GM21737 (cell line): ENCODE measurements around the gene LIAS.
A peak's percentile ranks its signal among the peaks of the same experiment; 100 is the strongest.
"Not testable (repeated sequence)": the region's sequence is repeated elsewhere in the genome, so short reads cannot be mapped to it uniquely, and the experiment has no call there.

Experiments
- ATAC-seq: cut with Tn5 transposase; IDR thresholded peaks from one replicate; pipeline ENCODE4 v1.9.1; 2021; ENCODE audit warnings: mild to moderate bottlenecking, moderate library complexity; ENCODE audit not compliant: unreplicated experiment

LIAS gene

GRCh38 chr4:39452860-39453587 is 5.8 kb upstream of the LIAS start:
- no peak for ATAC-seq

GRCh38 chr4:39453738-39454137 is 5.1 kb upstream of the LIAS start:
- ATAC-seq, result no peak

GRCh38 chr4:39455486-39455885 is 3.4 kb upstream of the LIAS start:
- ATAC-seq, result no peak

GRCh38 chr4:39456946-39457763 is 1.7 kb upstream of the LIAS start:
- ATAC-seq, result no peak

- ATAC-seq, result not testable (repeated sequence)
These were observed 723 bp upstream of the LIAS start for GRCh38 chr4:39458161-39458504.

GRCh38 chr4:39464886-39465501 is 6.1 kb downstream of the LIAS start:
- no peak for ATAC-seq

- no peak for ATAC-seq
These were observed 7.9 kb downstream of the LIAS start for GRCh38 chr4:39466747-39467146.

- ATAC-seq, result no peak
These were observed 8.6 kb downstream of the LIAS start for GRCh38 chr4:39467464-39467863.

GRCh38 chr4:39469429-39470077 is 10.7 kb downstream of the LIAS start:
- peak; percentile 73 for ATAC-seq

- no peak for ATAC-seq
These were observed 11.5 kb downstream of the LIAS start for GRCh38 chr4:39470402-39470801.

GRCh38 chr4:39472396-39472795 is 13.5 kb downstream of the LIAS start:
- ATAC-seq, result no peak

- ATAC-seq, result no peak
These were observed 17.5 kb downstream of the LIAS start for GRCh38 chr4:39476187-39476895.

GRCh38 chr4:39480251-39480650 is 21.4 kb downstream of the LIAS start:
- no peak for ATAC-seq

GRCh38 chr4:39480902-39481695 is 22.2 kb downstream of the LIAS start:
- no peak for ATAC-seq

- no peak for ATAC-seq
These were observed 25.9 kb downstream of the LIAS start for GRCh38 chr4:39484582-39485272.

- no peak for ATAC-seq
These were observed 27.5 kb downstream of the LIAS start for GRCh38 chr4:39486221-39486804.

- no peak for ATAC-seq
These were observed 31.5 kb downstream of the LIAS start for GRCh38 chr4:39490322-39490721.

GRCh38 chr4:39494354-39494753 is 35.5 kb downstream of the LIAS start:
- no peak for ATAC-seq
